SK-N-SH (cell line): Measurements from ENCODE around the gene CELF2. TPM values are rescaled to one million over a fixed set of nuclear protein-coding genes. Genes with fewer than 3 reads are reported as not detected.

Experiments
- CTCF ChIA-PET: fragments of 300-600, 350-600 bp; formaldehyde crosslinking; extraction: SDS; loops from one replicate; lab custom pipeline; 2021; lab: Yijun Ruan, JAX
- POLR2A ChIA-PET: fragments of 350-600 bp; sonication (Branson Sonifier 250); formaldehyde crosslinking; extraction: SDS; loops from one replicate; lab custom pipeline; 2020; ENCODE audit warnings: antibody characterized with exemption, inconsistent platforms; lab: Yijun Ruan, JAX
- DNase-seq: peaks from one replicate; pipeline ENCODE4 v3.0.0; 2012
- H2AFZ ChIP-seq: fragments of 200-600 bp; sonication (generic); 2 replicates; pipeline ENCODE4 v1.8.1; 2016; ENCODE audit warnings: antibody characterized with exemption, mild to moderate bottlenecking, low read depth
- H3F3A ChIP-seq: fragments of 200-600 bp; sonication (generic); replicated peaks from 2 replicates; pipeline ENCODE3; 2016; ENCODE audit warnings: antibody characterized with exemption, mild to moderate bottlenecking; ENCODE audit not compliant: insufficient read depth
- H3K27ac ChIP-seq, 2 experiments: fragments of 200-500 bp in 1 of 2; fragments of 200-600 bp in 1 of 2; sonication (Bioruptor generic) in 1 of 2; sonication (generic), shearing (Covaris generic) in 1 of 2; 2 replicates each; pipeline versions ENCODE4 v1.5.1 to v1.6.1; 2014 to 2016; ENCODE audit warnings: low read depth in 2 of 2, inconsistent platforms in 1 of 2, low read length in 1 of 2, mild to moderate bottlenecking in 1 of 2, mixed read lengths in 1 of 2
- H3K27me3 ChIP-seq: fragments of 200-600 bp; sonication (generic), shearing (Covaris generic); 2 replicates; pipeline ENCODE4 v1.6.1; 2016; ENCODE audit warnings: mixed run types; ENCODE audit not compliant: insufficient read depth
- H3K36me3 ChIP-seq, 2 experiments: fragments of 200-500 bp in 1 of 2; fragments of 200-600 bp in 1 of 2; sonication (Bioruptor generic) in 1 of 2; sonication (generic) in 1 of 2; replicated peaks in 1 of 2; 2 replicates each; pipeline versions ENCODE3 to v1.5.1; 2014 to 2016; ENCODE audit warnings: low read length in 1 of 2, mild to moderate bottlenecking in 1 of 2; ENCODE audit not compliant: insufficient read depth in 2 of 2, control insufficient read depth in 1 of 2
- H3K4me1 ChIP-seq, 2 experiments: fragments of 200-500 bp in 1 of 2; fragments of 200-600 bp in 1 of 2; sonication (Bioruptor generic) in 1 of 2; sonication (generic), shearing (Covaris generic) in 1 of 2; 2 replicates each; pipeline versions ENCODE4 v1.5.1 to v1.6.1; 2014 to 2016; ENCODE audit warnings: low read depth in 1 of 2, low read length in 1 of 2, mixed run types in 1 of 2; ENCODE audit not compliant: insufficient read depth in 2 of 2, control insufficient read depth in 1 of 2
- H3K4me2 ChIP-seq: fragments of 200-600 bp; sonication (generic), shearing (Covaris generic); 2 replicates; pipeline ENCODE4 v1.6.1; 2017; ENCODE audit warnings: mixed run types
- H3K4me3 ChIP-seq, 2 experiments: fragments of 200-500 bp in 1 of 2; fragments of 200-600 bp in 1 of 2; sonication (Bioruptor generic) in 1 of 2; sonication (generic), shearing (Covaris generic) in 1 of 2; 2 replicates each; pipeline versions ENCODE4 v1.5.1 to v1.8.1; 2014 to 2016; ENCODE audit warnings: low read depth in 2 of 2, inconsistent platforms in 1 of 2, low read length in 1 of 2, mild to moderate bottlenecking in 1 of 2, mixed read lengths in 1 of 2, moderate library complexity in 1 of 2
- H3K79me2 ChIP-seq: fragments of 200-600 bp; sonication (generic); 2 replicates; pipeline ENCODE4 v1.8.1; 2017; ENCODE audit warnings: mild to moderate bottlenecking; ENCODE audit not compliant: insufficient read depth
- H3K9ac ChIP-seq: fragments of 200-600 bp; sonication (generic); 2 replicates; pipeline ENCODE4 v1.6.1; 2017; ENCODE audit warnings: mixed run types
- H3K9me2 ChIP-seq: fragments of 200-600 bp; sonication (generic); 2 replicates; pipeline ENCODE4 v1.6.1; 2017; ENCODE audit warnings: mixed run types
- H3K9me3 ChIP-seq: fragments of 200-600 bp; sonication (generic); 2 replicates; pipeline ENCODE4 v1.6.1; 2017; ENCODE audit warnings: mixed run types, mild to moderate bottlenecking, moderate library complexity
- H4K20me1 ChIP-seq: fragments of 200-600 bp; sonication (generic); 2 replicates; pipeline ENCODE4 v1.6.1; 2017; ENCODE audit warnings: mild to moderate bottlenecking, mixed run types; ENCODE audit not compliant: insufficient read depth
- CHD2 ChIP-seq: fragments of 150-350 bp; IDR thresholded peaks from 2 replicates; pipeline ENCODE4 v1.6.1; 2018; ENCODE audit warnings: low read length; ENCODE audit not compliant: partially characterized antibody
- EP300 ChIP-seq, 2 experiments: IDR thresholded peaks; 2 replicates each; pipeline versions ENCODE4 v1.4.0 to v1.6.1; 2012; ENCODE audit warnings: borderline replicate concordance in 1 of 2, low read depth in 1 of 2, low read length in 1 of 2
- EZH2phosphoT487 ChIP-seq: fragments of 200-600 bp; sonication (generic); IDR thresholded peaks from 2 replicates; pipeline ENCODE4 v1.6.1; 2017; ENCODE audit warnings: low read depth, mixed run types, mild to moderate bottlenecking, antibody characterized with exemption, moderate library complexity, borderline replicate concordance
- FOXJ3 ChIP-seq: sonication (generic); formaldehyde crosslinking; IDR thresholded peaks from 2 replicates; pipeline ENCODE4 v1.5.1; 2020; ENCODE audit warnings: mild to moderate bottlenecking, missing genetic modification reagents
- IRF3 ChIP-seq: fragments of 150-350 bp; IDR thresholded peaks from 2 replicates; pipeline ENCODE4 v1.6.1; 2016; ENCODE audit warnings: mild to moderate bottlenecking, low read depth, low read length
- MEF2A ChIP-seq: IDR thresholded peaks from 2 replicates; pipeline ENCODE4 v1.4.0; 2012; ENCODE audit warnings: low read depth, borderline replicate concordance
- NFIC ChIP-seq: IDR thresholded peaks from 2 replicates; pipeline ENCODE4 v1.4.0; 2012; ENCODE audit warnings: borderline replicate concordance
- POLR2AphosphoS5 ChIP-seq: IDR thresholded peaks from 2 replicates; pipeline ENCODE4 v1.6.1; 2012; ENCODE audit warnings: low read depth, low read length
- RAD21 ChIP-seq: IDR thresholded peaks from 2 replicates; pipeline ENCODE4 v1.6.1; 2012; ENCODE audit warnings: mild to moderate bottlenecking, low read length
- REST ChIP-seq: IDR thresholded peaks from 2 replicates; pipeline ENCODE4 v1.6.1; 2012; ENCODE audit warnings: mild to moderate bottlenecking, low read depth, low read length, moderate library complexity
- RFX5 ChIP-seq: IDR thresholded peaks from 2 replicates; pipeline ENCODE4 v1.6.1; 2012; ENCODE audit warnings: mild to moderate bottlenecking, improper control_type of control experiment, low read length
- TAF1 ChIP-seq: IDR thresholded peaks from 2 replicates; pipeline ENCODE4 v1.6.1; 2012; ENCODE audit warnings: low read depth, mild to moderate bottlenecking, low read length, moderate library complexity, borderline replicate concordance
- YY1 ChIP-seq: IDR thresholded peaks from 2 replicates; pipeline ENCODE4 v1.4.0; 2012; ENCODE audit warnings: low read depth, mild to moderate bottlenecking
- ZBTB33 ChIP-seq: IDR thresholded peaks from 2 replicates; pipeline ENCODE4 v1.4.0; 2012; ENCODE audit warnings: low read depth, borderline replicate concordance
- WGBS: methylation state at CpG from one replicate; pipeline ENCODE4 v1.1.6; 2017; ENCODE audit warnings: low lambda C conversion rate; 5-methylcytosine and 5-hydroxymethylcytosine counted together
- polyA plus RNA-seq, 3 experiments: library from polyadenylated mRNA; depleted of rRNA; stranded (reverse); fragments of >200 nt; gene quantifications; 2 replicates each; pipeline ENCODE4 v1.2.3, GENCODE V29; 2012

CELF2 gene
- polyA plus RNA-seq, 1 of the 3 experiments (the other 2 are of a cell fraction), result 0.03 TPM

- H3K79me2 ChIP-seq, result no peaks in the 10 kb centered on the region
- H2AFZ ChIP-seq, result no peak overlapping the region
- DNase-seq, result no peak
- CTCF ChIA-PET, result no interaction called here
- H3K36me3 ChIP-seq, result no peaks in the 10 kb centered on the region
- no peak for TF ChIP-seq RAD21
- no peak for TF ChIP-seq IRF3
- TF ChIP-seq CHD2, result no peak
- no peak for TF ChIP-seq EZH2phosphoT487
- no peak for TF ChIP-seq REST
- TF ChIP-seq ZBTB33, result no peak
- no peak for TF ChIP-seq MEF2A
- no peak for TF ChIP-seq RFX5
- TF ChIP-seq NFIC, result no peak
- TF ChIP-seq POLR2AphosphoS5, result no peak
- TF ChIP-seq YY1, result no peak
- TF ChIP-seq TAF1, result no peak
- TF ChIP-seq EP300 (IDR thresholded peaks at IDR 0.05; ENCODE audit: borderline replicate concordance in 1 of 2, low read depth in 1 of 2, low read length in 1 of 2), result no peak
- TF ChIP-seq FOXJ3 (CRISPR knock-in tag), result no peak
- TF ChIP-seq, all 33 proteins: peak for 0
- Histone ChIP-seq H3K9me2 (no peaks in the 10 kb centered on the region), H4K20me1 (no peaks in the 10 kb centered on the region), H3K4me3 (no peak overlapping the region), H3K9me3 (no peaks in the 10 kb centered on the region), H3K4me2 (no peak overlapping the region), H3K27me3 (no peaks in the 10 kb centered on the region), H3K27ac (no peak overlapping the region), H3K4me1 (no peaks in the 10 kb centered on the region), H3F3A (no peaks in the 10 kb centered on the region), H3K9ac (no peak overlapping the region)
- POLR2A ChIA-PET, result no interaction called here
- 15% methylated on average over 4 of the region's 4 CpGs for WGBS
Measured at GRCh38 chr10:11116361-11116760, 98.7 kb downstream of the CELF2 start.
